HG03066 (cell line): ENCODE data around the gene PAQR9.
A peak's percentile ranks its signal among the peaks of the same experiment; 100 is the strongest.

Experiments used
- ATAC-seq: cut with Tn5 transposase; IDR thresholded peaks from one replicate; pipeline ENCODE4 v1.9.1; 2021; ENCODE audit warnings: low read depth; ENCODE audit not compliant: unreplicated experiment

Gene PAQR9

GRCh38 chr3:142983318-142983717 is 19.8 kb upstream of the PAQR9 start:
- no peak for ATAC-seq

- ATAC-seq, result no peak
These were observed 18.7 kb upstream of the PAQR9 start for GRCh38 chr3:142982038-142982773.

GRCh38 chr3:142981108-142981507 is 17.6 kb upstream of the PAQR9 start:
- no peak for ATAC-seq

GRCh38 chr3:142977399-142977728 is 13.9 kb upstream of the PAQR9 start:
- no peak for ATAC-seq

GRCh38 chr3:142976621-142977398 is 13.3 kb upstream of the PAQR9 start:
- ATAC-seq, result no peak

GRCh38 chr3:142975316-142975995 is 12.0 kb upstream of the PAQR9 start:
- no peak for ATAC-seq

- ATAC-seq, result no peak
These were observed 9.9 kb upstream of the PAQR9 start for GRCh38 chr3:142973217-142974009.

- no peak for ATAC-seq
These were observed 8.7 kb upstream of the PAQR9 start for GRCh38 chr3:142972092-142972753.

GRCh38 chr3:142971431-142971830 is 8.0 kb upstream of the PAQR9 start:
- ATAC-seq, result no peak

- ATAC-seq, result no peak
These were observed 5.0 kb upstream of the PAQR9 start for GRCh38 chr3:142968319-142969025.

GRCh38 chr3:142966808-142967207 is 3.3 kb upstream of the PAQR9 start:
- no peak for ATAC-seq

- ATAC-seq, result no peak
These were observed 2.1 kb upstream of the PAQR9 start for GRCh38 chr3:142965581-142965980.

GRCh38 chr3:142963234-142963515 is 299 bp downstream of the PAQR9 start:
- ATAC-seq, result peak; percentile 16

GRCh38 chr3:142962520-142963233 is 797 bp downstream of the PAQR9 start:
- no peak for ATAC-seq

GRCh38 chr3:142962175-142962519 is 1.3 kb downstream of the PAQR9 start:
- ATAC-seq, result no peak

GRCh38 chr3:142961539-142961938 is 1.9 kb downstream of the PAQR9 start:
- no peak for ATAC-seq

GRCh38 chr3:142960322-142960850 is 3.1 kb downstream of the PAQR9 start:
- no peak for ATAC-seq

- ATAC-seq, result no peak
These were observed 4.8 kb downstream of the PAQR9 start for GRCh38 chr3:142958707-142959106.

- ATAC-seq, result no peak
These were observed 10.0 kb downstream of the PAQR9 start for GRCh38 chr3:142953443-142953842.
